ENCODE measurements around the gene CALML3. TPM values are rescaled to one million over a fixed set of nuclear protein-coding genes. Genes with fewer than 3 reads are reported as not detected.
A peak's percentile ranks its signal among the peaks of the same experiment; 100 is the strongest.

Gene CALML3
- total and polyA plus RNA-seq, 2 of the 13 experiments (the other 11 are each of a cell fraction or from before 2014, with no cell fraction given) = not detected

DNA sequence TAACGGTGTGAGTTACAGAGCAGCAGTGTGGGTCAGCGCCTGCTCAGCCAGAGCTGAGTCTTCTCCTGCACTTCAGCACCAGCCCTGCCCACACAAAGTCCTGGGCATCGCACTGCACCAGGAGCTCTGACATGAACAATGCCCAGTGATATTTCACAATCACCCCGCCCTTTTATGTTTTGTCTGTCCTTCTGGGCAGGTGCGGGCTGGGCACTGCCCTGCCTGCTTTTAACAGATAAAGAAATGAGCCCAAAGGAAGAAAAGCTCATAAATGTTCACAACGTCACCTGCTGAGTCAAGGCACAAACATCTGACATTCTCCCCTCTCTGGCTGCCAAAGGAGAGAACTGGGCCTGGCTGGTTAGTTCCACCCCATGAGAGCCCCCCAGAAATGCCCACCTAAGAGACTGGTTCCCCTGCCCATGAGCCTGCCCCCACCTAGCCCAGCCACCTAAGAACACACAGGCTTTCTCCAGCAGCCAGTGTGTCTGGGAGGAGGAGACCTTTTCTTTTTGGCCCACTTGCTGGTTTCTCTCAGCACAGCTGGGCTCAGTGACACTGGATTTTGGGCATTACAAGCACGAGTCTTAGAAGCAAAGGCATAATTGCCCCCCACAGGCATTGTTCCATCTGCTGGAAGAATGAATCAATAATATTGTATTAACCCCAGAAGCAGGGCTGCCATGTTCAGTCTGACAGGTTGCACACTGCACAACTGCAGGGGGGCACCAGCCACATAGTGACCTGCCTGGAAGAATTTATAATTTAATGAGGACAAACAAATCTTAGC lies 22.3 kb downstream of the CALML3 start (continued):
- TF ChIP-seq SOX13 (IDR thresholded peaks at IDR 0.05) = no peak
- peak in 1 of 2 experiments; percentile 58; a peak in 1 of 4 replicates for TF ChIP-seq SOX13 (CRISPR knock-in tag; conservative IDR thresholded peaks at IDR 0.05 in 1 of 2, IDR thresholded peaks at IDR 0.05 in 1 of 2)
- no peak for TF ChIP-seq ARNT (IDR thresholded peaks at IDR 0.05)
- TF ChIP-seq, protein P1, sequence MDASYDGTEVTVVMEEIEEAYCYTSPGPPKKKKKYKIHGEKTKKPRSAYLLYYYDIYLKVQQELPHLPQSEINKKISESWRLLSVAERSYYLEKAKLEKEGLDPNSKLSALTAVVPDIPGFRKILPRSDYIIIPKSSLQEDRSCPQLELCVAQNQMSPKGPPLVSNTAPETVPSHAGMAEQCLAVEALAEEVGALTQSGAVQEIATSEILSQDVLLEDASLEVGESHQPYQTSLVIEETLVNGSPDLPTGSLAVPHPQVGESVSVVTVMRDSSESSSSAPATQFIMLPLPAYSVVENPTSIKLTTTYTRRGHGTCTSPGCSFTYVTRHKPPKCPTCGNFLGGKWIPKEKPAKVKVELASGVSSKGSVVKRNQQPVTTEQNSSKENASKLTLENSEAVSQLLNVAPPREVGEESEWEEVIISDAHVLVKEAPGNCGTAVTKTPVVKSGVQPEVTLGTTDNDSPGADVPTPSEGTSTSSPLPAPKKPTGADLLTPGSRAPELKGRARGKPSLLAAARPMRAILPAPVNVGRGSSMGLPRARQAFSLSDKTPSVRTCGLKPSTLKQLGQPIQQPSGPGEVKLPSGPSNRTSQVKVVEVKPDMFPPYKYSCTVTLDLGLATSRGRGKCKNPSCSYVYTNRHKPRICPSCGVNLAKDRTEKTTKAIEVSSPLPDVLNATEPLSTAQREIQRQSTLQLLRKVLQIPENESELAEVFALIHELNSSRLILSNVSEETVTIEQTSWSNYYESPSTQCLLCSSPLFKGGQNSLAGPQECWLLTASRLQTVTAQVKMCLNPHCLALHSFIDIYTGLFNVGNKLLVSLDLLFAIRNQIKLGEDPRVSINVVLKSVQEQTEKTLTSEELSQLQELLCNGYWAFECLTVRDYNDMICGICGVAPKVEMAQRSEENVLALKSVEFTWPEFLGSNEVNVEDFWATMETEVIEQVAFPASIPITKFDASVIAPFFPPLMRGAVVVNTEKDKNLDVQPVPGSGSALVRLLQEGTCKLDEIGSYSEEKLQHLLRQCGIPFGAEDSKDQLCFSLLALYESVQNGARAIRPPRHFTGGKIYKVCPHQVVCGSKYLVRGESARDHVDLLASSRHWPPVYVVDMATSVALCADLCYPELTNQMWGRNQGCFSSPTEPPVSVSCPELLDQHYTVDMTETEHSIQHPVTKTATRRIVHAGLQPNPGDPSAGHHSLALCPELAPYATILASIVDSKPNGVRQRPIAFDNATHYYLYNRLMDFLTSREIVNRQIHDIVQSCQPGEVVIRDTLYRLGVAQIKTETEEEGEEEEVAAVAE (CRISPR knock-in tag; IDR thresholded peaks at IDR 0.05; ENCODE audit: borderline replicate concordance) = no peak
- peak; percentile 78 for TF ChIP-seq ZMYM3 (CRISPR knock-in tag; IDR thresholded peaks at IDR 0.05)
- no peak for TF ChIP-seq TRIM24 (CRISPR knock-in tag; IDR thresholded peaks at IDR 0.05)
- no peak for TF ChIP-seq TMF1 (CRISPR knock-in tag; IDR thresholded peaks at IDR 0.05; ENCODE audit: low read depth)
- TF ChIP-seq, protein P2, sequence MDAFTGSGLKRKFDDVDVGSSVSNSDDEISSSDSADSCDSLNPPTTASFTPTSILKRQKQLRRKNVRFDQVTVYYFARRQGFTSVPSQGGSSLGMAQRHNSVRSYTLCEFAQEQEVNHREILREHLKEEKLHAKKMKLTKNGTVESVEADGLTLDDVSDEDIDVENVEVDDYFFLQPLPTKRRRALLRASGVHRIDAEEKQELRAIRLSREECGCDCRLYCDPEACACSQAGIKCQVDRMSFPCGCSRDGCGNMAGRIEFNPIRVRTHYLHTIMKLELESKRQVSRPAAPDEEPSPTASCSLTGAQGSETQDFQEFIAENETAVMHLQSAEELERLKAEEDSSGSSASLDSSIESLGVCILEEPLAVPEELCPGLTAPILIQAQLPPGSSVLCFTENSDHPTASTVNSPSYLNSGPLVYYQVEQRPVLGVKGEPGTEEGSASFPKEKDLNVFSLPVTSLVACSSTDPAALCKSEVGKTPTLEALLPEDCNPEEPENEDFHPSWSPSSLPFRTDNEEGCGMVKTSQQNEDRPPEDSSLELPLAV (CRISPR knock-in tag; conservative IDR thresholded peaks at IDR 0.05; ENCODE audit: low read depth) = no peak
- no peak for TF ChIP-seq FOXK2 (IDR thresholded peaks at IDR 0.05)
- peak; percentile 81 for TF ChIP-seq CEBPB (IDR thresholded peaks at IDR 0.05; ENCODE audit: borderline replicate concordance, low read depth, low read length)
- TF ChIP-seq MTA1 (CRISPR knock-in tag; IDR thresholded peaks at IDR 0.05; ENCODE audit: borderline replicate concordance) = no peak
- no peak for TF ChIP-seq PHB2 (IDR thresholded peaks at IDR 0.05; ENCODE audit: partially characterized antibody)
- no peak for TF ChIP-seq DNMT3B (CRISPR knock-in tag; conservative IDR thresholded peaks at IDR 0.05)
- TF ChIP-seq CREM (IDR thresholded peaks at IDR 0.05) = no peak
- TF ChIP-seq CREM (CRISPR knock-in tag; IDR thresholded peaks at IDR 0.05) = no peak
- TF ChIP-seq EEA1 (CRISPR knock-in tag; IDR thresholded peaks at IDR 0.05; ENCODE audit: borderline replicate concordance) = no peak
- TF ChIP-seq RFX3 (CRISPR knock-in tag; IDR thresholded peaks at IDR 0.05) = no peak
- TF ChIP-seq, protein P3, sequence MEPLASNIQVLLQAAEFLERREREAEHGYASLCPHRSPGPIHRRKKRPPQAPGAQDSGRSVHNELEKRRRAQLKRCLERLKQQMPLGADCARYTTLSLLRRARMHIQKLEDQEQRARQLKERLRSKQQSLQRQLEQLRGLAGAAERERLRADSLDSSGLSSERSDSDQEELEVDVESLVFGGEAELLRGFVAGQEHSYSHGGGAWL (CRISPR knock-in tag; IDR thresholded peaks at IDR 0.05) = no peak
- no peak for TF ChIP-seq ZNF34 (CRISPR knock-in tag; IDR thresholded peaks at IDR 0.05; ENCODE audit: borderline replicate concordance)
- TF ChIP-seq ZNF274 (CRISPR knock-in tag; IDR thresholded peaks at IDR 0.05) = no peak
- no peak for TF ChIP-seq NBN (conservative IDR thresholded peaks at IDR 0.05)
- TF ChIP-seq, protein P4, sequence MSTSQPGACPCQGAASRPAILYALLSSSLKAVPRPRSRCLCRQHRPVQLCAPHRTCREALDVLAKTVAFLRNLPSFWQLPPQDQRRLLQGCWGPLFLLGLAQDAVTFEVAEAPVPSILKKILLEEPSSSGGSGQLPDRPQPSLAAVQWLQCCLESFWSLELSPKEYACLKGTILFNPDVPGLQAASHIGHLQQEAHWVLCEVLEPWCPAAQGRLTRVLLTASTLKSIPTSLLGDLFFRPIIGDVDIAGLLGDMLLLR (CRISPR knock-in tag; IDR thresholded peaks at IDR 0.05) = no peak
- TF ChIP-seq ZNF724P (CRISPR knock-in tag; IDR thresholded peaks at IDR 0.05; ENCODE audit: borderline replicate concordance) = no peak
- no peak for TF ChIP-seq EED (CRISPR knock-in tag; IDR thresholded peaks at IDR 0.05)

All from HepG2 (cell line).